NCI-H1436 (cell line): ENCODE results near the gene TUBGCP6.
A peak's percentile ranks its signal among the peaks of the same experiment; 100 is the strongest.

Source experiments
- DNase-seq: peaks from one replicate; lab custom pipeline; 2025; lab: John Stamatoyannopoulos, UW

The TUBGCP6 gene

GRCh38 chr22:50250555-50251476 is 6.0 kb upstream of the TUBGCP6 start, which contains the start of gene HDAC10:
HDAC10 (minus strand) TSS chr22:50251265; CDS start chr22:50251032, 233 bp downstream.
- peak; percentile 74 for DNase-seq

GRCh38 chr22:50250249-50250554 is 5.4 kb upstream of the TUBGCP6 start:
- DNase-seq = no peak

GRCh38 chr22:50249341-50250248 is 4.8 kb upstream of the TUBGCP6 start:
- no peak for DNase-seq

GRCh38 chr22:50248196-50249081 is 3.6 kb upstream of the TUBGCP6 start:
- DNase-seq = no peak

GRCh38 chr22:50247748-50248147 is 2.9 kb upstream of the TUBGCP6 start:
- DNase-seq = peak; percentile 86

- no peak for DNase-seq
Observed at GRCh38 chr22:50246242-50247175, 1.7 kb upstream of the TUBGCP6 start.

- no peak for DNase-seq
Observed at GRCh38 chr22:50245214-50246072, 620 bp upstream of the TUBGCP6 start.

- DNase-seq = no peak
Observed at GRCh38 chr22:50243685-50244419, 971 bp downstream of the TUBGCP6 start.

- DNase-seq = no peak
Observed at GRCh38 chr22:50242406-50242949, 2.3 kb downstream of the TUBGCP6 start.

GRCh38 chr22:50238755-50239154 is 6.1 kb downstream of the TUBGCP6 start:
- DNase-seq = no peak

GRCh38 chr22:50236731-50237409 is 8.0 kb downstream of the TUBGCP6 start:
- no peak for DNase-seq

GRCh38 chr22:50233223-50233622 is 11.6 kb downstream of the TUBGCP6 start:
- no peak for DNase-seq

- no peak for DNase-seq
Observed at GRCh38 chr22:50232481-50233151, 12.2 kb downstream of the TUBGCP6 start.

- DNase-seq = no peak
Observed at GRCh38 chr22:50229370-50229769, 15.5 kb downstream of the TUBGCP6 start.

GRCh38 chr22:50228366-50228765 is 16.5 kb downstream of the TUBGCP6 start:
- no peak for DNase-seq

- no peak for DNase-seq
Observed at GRCh38 chr22:50227579-50228215, 17.1 kb downstream of the TUBGCP6 start.

GRCh38 chr22:50226875-50227165 is 18.0 kb downstream of the TUBGCP6 start:
- no peak for DNase-seq
